DMS79 treated with DMSO at 0.1 percent for 48 hours (cell line): ENCODE data around the gene MSX1.

Source experiments
- DNase-seq: peaks from one replicate; lab custom pipeline; 2025; lab: John Stamatoyannopoulos, UW

MSX1 gene

GRCh38 chr4:4869731-4870571 is 10.5 kb downstream of the MSX1 start:
- no peak for DNase-seq

- no peak for DNase-seq
Observed at GRCh38 chr4:4870576-4871241, 11.2 kb downstream of the MSX1 start.

- no peak for DNase-seq
Observed at GRCh38 chr4:4871242-4871572, 11.7 kb downstream of the MSX1 start.

- DNase-seq, result no peak
Observed at GRCh38 chr4:4871573-4872313, 12.3 kb downstream of the MSX1 start.

- DNase-seq, result no peak
Observed at GRCh38 chr4:4872314-4872903, 12.9 kb downstream of the MSX1 start.

- no peak for DNase-seq
Observed at GRCh38 chr4:4873203-4873602, 13.7 kb downstream of the MSX1 start.

GRCh38 chr4:4874254-4874653 is 14.8 kb downstream of the MSX1 start:
- DNase-seq, result no peak

GRCh38 chr4:4875147-4875546 is 15.7 kb downstream of the MSX1 start:
- no peak for DNase-seq

GRCh38 chr4:4875611-4876010 is 16.1 kb downstream of the MSX1 start:
- no peak for DNase-seq

GRCh38 chr4:4876945-4877661 is 17.6 kb downstream of the MSX1 start:
- no peak for DNase-seq

- no peak for DNase-seq
Observed at GRCh38 chr4:4880492-4880891, 21.0 kb downstream of the MSX1 start.

GRCh38 chr4:4881432-4881831 is 22.0 kb downstream of the MSX1 start:
- DNase-seq, result no peak

- DNase-seq, result no peak
Observed at GRCh38 chr4:4884611-4885010, 25.1 kb downstream of the MSX1 start.

- DNase-seq, result no peak
Observed at GRCh38 chr4:4887426-4887825, 28.0 kb downstream of the MSX1 start.

- DNase-seq, result no peak
Observed at GRCh38 chr4:4888695-4889094, 29.2 kb downstream of the MSX1 start.

- DNase-seq, result no peak
Observed at GRCh38 chr4:4889781-4890180, 30.3 kb downstream of the MSX1 start.

- no peak for DNase-seq
Observed at GRCh38 chr4:4890574-4891255, 31.2 kb downstream of the MSX1 start.

GRCh38 chr4:4893721-4894120 is 34.3 kb downstream of the MSX1 start:
- DNase-seq, result no peak

GRCh38 chr4:4899202-4899925 is 39.9 kb downstream of the MSX1 start:
- DNase-seq, result no peak

GRCh38 chr4:4901877-4902276 is 42.4 kb downstream of the MSX1 start:
- DNase-seq, result no peak

- DNase-seq, result no peak
Observed at GRCh38 chr4:4912155-4912554, 52.7 kb downstream of the MSX1 start.
